Activated naive CD8-positive, alpha-beta T cell treated with anti-CD3 and anti-CD28 coated beads, Interleukin-2, amount 10 ng/mL, durations not matched to agents 7 days and 5 days (primary cell): Measurements from ENCODE around the gene FAM184B. TPM values are rescaled to one million over a fixed set of nuclear protein-coding genes. Genes with fewer than 3 reads are reported as not detected.
A peak's percentile ranks its signal among the peaks of the same experiment; 100 is the strongest.

Source experiments
- ATAC-seq: fragments of 150-1000 bp; cut with Tn5 transposase; one replicate; pipeline ENCODE4 v1.10.0; 2021; ENCODE audit warnings: low read depth, moderate library complexity
- POLR2A ChIA-PET: fragments of 350-600 bp; sonication (Branson Sonifier 250); formaldehyde crosslinking; loops from one replicate; lab custom pipeline; 2021; ENCODE audit warnings: antibody characterized with exemption; lab: Charles Lee
- DNase-seq: peaks from one replicate; pipeline ENCODE4 v3.0.0; 2021
- H3K27ac Mint-ChIP-seq: one replicate; pipeline ENCODE4 v1.8.0; 2022; ENCODE audit warnings: mild to moderate bottlenecking, mixed read lengths
- H3K27me3 Mint-ChIP-seq: one replicate; pipeline ENCODE4 v1.8.0; 2022; ENCODE audit warnings: mild to moderate bottlenecking, moderate library complexity, mixed read lengths
- H3K36me3 Mint-ChIP-seq: one replicate; pipeline ENCODE4 v1.8.0; 2021; ENCODE audit warnings: mild to moderate bottlenecking, mixed read lengths
- H3K4me1 Mint-ChIP-seq: one replicate; pipeline ENCODE4 v1.8.0; 2021; ENCODE audit warnings: mixed read lengths
- H3K4me3 Mint-ChIP-seq: one replicate; pipeline ENCODE4 v1.8.0; 2022; ENCODE audit warnings: mild to moderate bottlenecking, moderate library complexity, mixed read lengths
- H3K9me3 Mint-ChIP-seq: one replicate; pipeline ENCODE4 v1.8.0; 2021; ENCODE audit warnings: mixed read lengths
- total RNA-seq, 2 experiments: library from RNA; stranded (reverse); gene quantifications; one replicate each; pipeline ENCODE4 v1.2.3, GENCODE V29; 2021

FAM184B gene
- total RNA-seq, 2 experiments from 2014 or later: not detected

GRCh38 chr4:17805580-17806155 is 24.2 kb upstream of the FAM184B start:
- no peak for ATAC-seq
- Mint-ChIP-seq H3K27ac (no peak overlapping the region), H3K27me3 (no peaks in the 10 kb centered on the region), H3K4me1 (peaks cover 28% of the 10 kb centered on the region), H3K4me3 (no peak overlapping the region), H3K36me3 (peaks cover 32% of the 10 kb centered on the region), H3K9me3 (no peaks in the 10 kb centered on the region)
- no peak for DNase-seq
- POLR2A ChIA-PET: interaction anchor here (1.1 kb wide), 1 partner anchor 153 kb away, joined by 4 read pairs; no protein-coding TSS in a partner anchor

GRCh38 chr4:17797808-17798207 is 16.4 kb upstream of the FAM184B start:
- Mint-ChIP-seq H3K27ac (no peak overlapping the region), H3K9me3 (no peaks in the 10 kb centered on the region), H3K4me1 (no peaks in the 10 kb centered on the region), H3K4me3 (no peak overlapping the region), H3K27me3 (no peaks in the 10 kb centered on the region), H3K36me3 (peaks cover 31% of the 10 kb centered on the region)
- POLR2A ChIA-PET: interaction anchor here (3.7 kb wide), 1 partner anchor 12 kb away, joined by 22 read pairs; the partner anchor contains the start of genes DCAF16 and NCAPG
- DNase-seq: no peak
- ATAC-seq: no peak

- H3K9me3 Mint-ChIP-seq: no peaks in the 10 kb centered on the region
- peaks cover 33% of the 10 kb centered on the region for H3K36me3 Mint-ChIP-seq
- POLR2A ChIA-PET: no interaction called here
- no peak for ATAC-seq
- H3K27me3 Mint-ChIP-seq: no peaks in the 10 kb centered on the region
- H3K4me3 Mint-ChIP-seq: no peak overlapping the region
- DNase-seq: no peak
- no peaks in the 10 kb centered on the region for H3K4me1 Mint-ChIP-seq
- no peak overlapping the region for H3K27ac Mint-ChIP-seq
Measured at GRCh38 chr4:17794730-17795129, 13.3 kb upstream of the FAM184B start.

GRCh38 chr4:17788956-17789355 is 7.5 kb upstream of the FAM184B start:
- no peak overlapping the region for H3K27ac Mint-ChIP-seq
- H3K4me3 Mint-ChIP-seq: no peak overlapping the region
- POLR2A ChIA-PET: no interaction called here

GRCh38 chr4:17787315-17787714 is 5.9 kb upstream of the FAM184B start:
- no peak for DNase-seq
- peaks cover 13% of the 10 kb centered on the region for H3K27me3 Mint-ChIP-seq
- no peak overlapping the region for H3K27ac Mint-ChIP-seq
- peaks cover 5% of the 10 kb centered on the region for H3K4me1 Mint-ChIP-seq
- ATAC-seq: no peak
- peaks cover 22% of the 10 kb centered on the region for H3K36me3 Mint-ChIP-seq
- H3K9me3 Mint-ChIP-seq: no peaks in the 10 kb centered on the region
- POLR2A ChIA-PET: no interaction called here
- no peak overlapping the region for H3K4me3 Mint-ChIP-seq

More at GRCh38 chr4:17788956-17789355, 7.5 kb upstream of the FAM184B start:
- peaks cover 5% of the 10 kb centered on the region for H3K27me3 Mint-ChIP-seq
- peaks cover 28% of the 10 kb centered on the region for H3K36me3 Mint-ChIP-seq
- H3K4me1 Mint-ChIP-seq: peaks cover 5% of the 10 kb centered on the region
- ATAC-seq (no peak), DNase-seq (no peak)
- no peaks in the 10 kb centered on the region for H3K9me3 Mint-ChIP-seq

GRCh38 chr4:17786567-17786966 is 5.1 kb upstream of the FAM184B start:
- POLR2A ChIA-PET: no interaction called here
- Mint-ChIP-seq H3K4me1 (peaks cover 6% of the 10 kb centered on the region), H3K27me3 (peaks cover 21% of the 10 kb centered on the region), H3K27ac (no peak overlapping the region), H3K9me3 (no peaks in the 10 kb centered on the region), H3K36me3 (peaks cover 16% of the 10 kb centered on the region), H3K4me3 (no peak overlapping the region)
- DNase-seq (no peak), ATAC-seq (no peak)

- POLR2A ChIA-PET: no interaction called here
- H3K9me3 Mint-ChIP-seq: no peaks in the 10 kb centered on the region
- peaks cover 7% of the 10 kb centered on the region for H3K4me1 Mint-ChIP-seq
- peaks cover 24% of the 10 kb centered on the region for H3K27me3 Mint-ChIP-seq
- H3K4me3 Mint-ChIP-seq: no peak overlapping the region
- peaks cover 13% of the 10 kb centered on the region for H3K36me3 Mint-ChIP-seq
- ATAC-seq (no peak), DNase-seq (no peak)
- no peak overlapping the region for H3K27ac Mint-ChIP-seq
Measured at GRCh38 chr4:17785858-17786257, 4.4 kb upstream of the FAM184B start.

- DNase-seq (no peak), ATAC-seq (no peak)
- peaks cover 5% of the 10 kb centered on the region for H3K4me1 Mint-ChIP-seq
- H3K27ac Mint-ChIP-seq: no peak overlapping the region
- POLR2A ChIA-PET: no interaction called here
- H3K36me3 Mint-ChIP-seq: no peaks in the 10 kb centered on the region
- H3K27me3 Mint-ChIP-seq: peaks cover 55% of the 10 kb centered on the region
- H3K4me3 Mint-ChIP-seq: peak overlapping the region; percentile 23
- no peaks in the 10 kb centered on the region for H3K9me3 Mint-ChIP-seq
Measured at GRCh38 chr4:17780501-17781299, 721 bp downstream of the FAM184B start.

GRCh38 chr4:17778431-17778830 is 3.0 kb downstream of the FAM184B start:
- DNase-seq: no peak
- Mint-ChIP-seq H3K36me3 (no peaks in the 10 kb centered on the region), H3K4me3 (no peak overlapping the region), H3K4me1 (peaks cover 5% of the 10 kb centered on the region), H3K9me3 (no peaks in the 10 kb centered on the region), H3K27ac (no peak overlapping the region), H3K27me3 (peaks cover 53% of the 10 kb centered on the region)
- POLR2A ChIA-PET: no interaction called here
- ATAC-seq: no peak

GRCh38 chr4:17773135-17773698 is 8.2 kb downstream of the FAM184B start:
- Mint-ChIP-seq H3K27me3 (peaks cover 15% of the 10 kb centered on the region), H3K4me1 (peaks cover 2% of the 10 kb centered on the region), H3K9me3 (no peaks in the 10 kb centered on the region), H3K36me3 (no peaks in the 10 kb centered on the region), H3K4me3 (no peak overlapping the region), H3K27ac (no peak overlapping the region)
- DNase-seq (no peak), ATAC-seq (no peak)
- POLR2A ChIA-PET: no interaction called here

- DNase-seq (no peak), ATAC-seq (no peak)
- no peak overlapping the region for H3K27ac Mint-ChIP-seq
- H3K9me3 Mint-ChIP-seq: no peaks in the 10 kb centered on the region
- H3K36me3 Mint-ChIP-seq: no peaks in the 10 kb centered on the region
- peaks cover 2% of the 10 kb centered on the region for H3K4me1 Mint-ChIP-seq
- POLR2A ChIA-PET: no interaction called here
- peaks cover 5% of the 10 kb centered on the region for H3K27me3 Mint-ChIP-seq
- no peak overlapping the region for H3K4me3 Mint-ChIP-seq
Measured at GRCh38 chr4:17771284-17771908, 10.0 kb downstream of the FAM184B start.

- Mint-ChIP-seq H3K36me3 (no peaks in the 10 kb centered on the region), H3K9me3 (no peaks in the 10 kb centered on the region), H3K27me3 (peaks cover 5% of the 10 kb centered on the region), H3K4me1 (peaks cover 4% of the 10 kb centered on the region), H3K27ac (no peak overlapping the region), H3K4me3 (no peak overlapping the region)
- POLR2A ChIA-PET: no interaction called here
- no peak for ATAC-seq
- no peak for DNase-seq
Measured at GRCh38 chr4:17770845-17771244, 10.6 kb downstream of the FAM184B start.

GRCh38 chr4:17769406-17770174 is 11.8 kb downstream of the FAM184B start:
- peaks cover 10% of the 10 kb centered on the region for H3K4me1 Mint-ChIP-seq
- no peak overlapping the region for H3K4me3 Mint-ChIP-seq
- ATAC-seq: no peak
- no peak overlapping the region for H3K27ac Mint-ChIP-seq
- DNase-seq: no peak
- H3K9me3 Mint-ChIP-seq: no peaks in the 10 kb centered on the region
- POLR2A ChIA-PET: no interaction called here
- H3K36me3 Mint-ChIP-seq: no peaks in the 10 kb centered on the region
- H3K27me3 Mint-ChIP-seq: peaks cover 3% of the 10 kb centered on the region
